HEK293T (cell line): ENCODE measurements around the gene DAD1.

Experiments used
- CTCF ChIA-PET: fragments of 350-600 bp; formaldehyde crosslinking; extraction: SDS; loops from one replicate; lab custom pipeline; 2021; ENCODE audit warnings: antibody characterized with exemption, inconsistent platforms; lab: Yijun Ruan, JAX
- POLR2A ChIA-PET: fragments of 350-600 bp; formaldehyde crosslinking; extraction: SDS; loops from one replicate; lab custom pipeline; 2020; ENCODE audit warnings: antibody characterized with exemption, inconsistent platforms; lab: Yijun Ruan, JAX
- DNase-seq: peaks from one replicate; pipeline ENCODE4 v3.0.0; 2012; ENCODE audit warnings: mixed read lengths; ENCODE audit errors: extremely low spot score
- ARNT ChIP-seq: fragments of 450-650 bp; IDR thresholded peaks from 2 replicates; pipeline ENCODE4 v1.6.1; 2017; ENCODE audit warnings: mild to moderate bottlenecking
- BHLHE40 ChIP-seq: fragments of 450-650 bp; IDR thresholded peaks from 2 replicates; pipeline ENCODE4 v1.6.1; 2016; ENCODE audit warnings: mild to moderate bottlenecking, moderate library complexity, borderline replicate concordance
- CTBP1 ChIP-seq: fragments of 450-650 bp; IDR thresholded peaks from 2 replicates; pipeline ENCODE4 v1.6.1; 2016; ENCODE audit warnings: borderline replicate concordance
- ELF4 ChIP-seq: fragments of 450-650 bp; IDR thresholded peaks from 2 replicates; pipeline ENCODE4 v1.6.1; 2017; ENCODE audit warnings: antibody characterized with exemption
- FOXA1 ChIP-seq: fragments of 450-650 bp; IDR thresholded peaks from 2 replicates; pipeline ENCODE4 v1.6.1; 2016; ENCODE audit warnings: mild to moderate bottlenecking
- FOXK2 ChIP-seq: fragments of 450-650 bp; IDR thresholded peaks from 2 replicates; pipeline ENCODE4 v1.6.1; 2016; ENCODE audit warnings: mild to moderate bottlenecking
- FOXM1 ChIP-seq: fragments of 450-650 bp; IDR thresholded peaks from 2 replicates; pipeline ENCODE4 v1.6.1; 2017; ENCODE audit warnings: mild to moderate bottlenecking, borderline replicate concordance
- HDGF ChIP-seq: fragments of 450-650 bp; IDR thresholded peaks from 2 replicates; pipeline ENCODE4 v1.6.1; 2017; ENCODE audit warnings: antibody characterized with exemption, borderline replicate concordance
- L3MBTL2 ChIP-seq: fragments of 450-650 bp; conservative IDR thresholded peaks from 2 replicates; pipeline ENCODE4 v1.6.1; 2016; ENCODE audit warnings: mild to moderate bottlenecking
- LEF1 ChIP-seq: fragments of 450-650 bp; IDR thresholded peaks from 2 replicates; pipeline ENCODE4 v1.6.1; 2017; ENCODE audit warnings: mild to moderate bottlenecking, borderline replicate concordance
- NFRKB ChIP-seq: fragments of 450-650 bp; IDR thresholded peaks from 2 replicates; pipeline ENCODE4 v1.6.1; 2016; ENCODE audit warnings: mild to moderate bottlenecking, moderate library complexity
- PKNOX1 ChIP-seq: fragments of 450-650 bp; IDR thresholded peaks from 2 replicates; pipeline ENCODE4 v1.6.1; 2016
- SP1 ChIP-seq: fragments of 450-650 bp; IDR thresholded peaks from 2 replicates; pipeline ENCODE4 v1.6.1; 2017
- SUZ12 ChIP-seq: fragments of 450-650 bp; IDR thresholded peaks from 2 replicates; pipeline ENCODE4 v1.6.1; 2016; ENCODE audit warnings: mild to moderate bottlenecking
- TARDBP ChIP-seq: fragments of 450-650 bp; IDR thresholded peaks from 2 replicates; pipeline ENCODE4 v1.6.1; 2016
- ZNF384 ChIP-seq: fragments of 450-650 bp; IDR thresholded peaks from 2 replicates; pipeline ENCODE4 v1.6.1; 2016

The DAD1 gene

GRCh38 chr14:22601456-22601855, 12.4 kb upstream of the DAD1 start:
- CTCF ChIA-PET, result no interaction called here
- TF ChIP-seq ARNT, result no peak
- TF ChIP-seq NFRKB, result no peak
- no peak for TF ChIP-seq FOXK2
- no peak for TF ChIP-seq CTBP1
- no peak for TF ChIP-seq PKNOX1
- no peak for TF ChIP-seq SUZ12
- TF ChIP-seq FOXA1, result no peak
- no peak for TF ChIP-seq LEF1
- TF ChIP-seq HDGF, result no peak
- no peak for TF ChIP-seq ZNF384
- TF ChIP-seq ELF4, result no peak
- no peak for TF ChIP-seq L3MBTL2
- no peak for TF ChIP-seq SP1
- TF ChIP-seq BHLHE40, result no peak
- TF ChIP-seq TARDBP, result no peak
- no peak for TF ChIP-seq FOXM1
- DNase-seq, result no peak
- POLR2A ChIA-PET, result interaction anchor here (1.6 kb wide), 1 partner anchor 11 kb away, joined by 4 read pairs; no protein-coding TSS in a partner anchor

- no peak for DNase-seq
- TF ChIP-seq L3MBTL2, result no peak
- TF ChIP-seq ZNF384, result no peak
- TF ChIP-seq SUZ12, result no peak
- no peak for TF ChIP-seq TARDBP
- no peak for TF ChIP-seq PKNOX1
- no peak for TF ChIP-seq HDGF
- no peak for TF ChIP-seq SP1
- TF ChIP-seq LEF1, result no peak
- TF ChIP-seq FOXM1, result no peak
- no peak for TF ChIP-seq BHLHE40
- no peak for TF ChIP-seq FOXA1
- TF ChIP-seq NFRKB, result no peak
- POLR2A ChIA-PET, result interaction anchor here (1.2 to 1.6 kb wide), 2 partner anchors 10 to 12 kb away, joined by 3 to 4 read pairs; partner anchors contain the start of gene DAD1
- CTCF ChIA-PET, result no interaction called here
Observed at GRCh38 chr14:22600027-22600426, 11.0 kb upstream of the DAD1 start.

GRCh38 chr14:22599349-22599748, 10.3 kb upstream of the DAD1 start:
- ChIA-PET POLR2A (interaction anchor here (1.2 to 3.4 kb wide), 4 partner anchors 8 to 167 kb away, joined by 4 to 45 read pairs (median 7); partner anchors contain the start of genes DAD1 and OXA1L), CTCF (interaction anchor here (1.0 to 2.3 kb wide), 3 partner anchors 8 to 59 kb away, joined by 3 to 12 read pairs (median 3); partner anchors contain the start of gene DAD1)
- DNase-seq, result no peak
- TF ChIP-seq ELF4 (no peak), FOXM1 (no peak), FOXK2 (no peak), NFRKB (no peak), BHLHE40 (no peak), ARNT (no peak), SP1 (no peak), SUZ12 (no peak), HDGF (no peak), TARDBP (no peak), CTBP1 (no peak), ZNF384 (no peak), FOXA1 (no peak), PKNOX1 (no peak), L3MBTL2 (no peak), LEF1 (no peak)

DNA sequence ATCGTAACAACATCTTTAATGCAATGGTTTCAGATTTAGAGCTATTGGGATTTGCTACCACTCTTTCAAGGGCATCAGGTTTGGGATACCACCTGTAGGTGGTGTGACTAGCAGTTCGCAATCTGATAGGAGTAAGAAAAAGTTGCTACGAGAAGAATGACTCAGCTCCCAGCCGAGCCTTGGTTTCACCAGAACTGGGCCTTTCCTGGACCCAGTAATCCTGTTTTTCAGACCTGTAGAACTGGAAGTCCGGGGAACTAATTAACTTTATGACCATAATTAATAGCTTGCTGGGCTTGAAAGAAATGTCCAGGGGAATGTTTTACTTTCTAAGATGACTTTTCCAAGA, 9.8 kb upstream of the DAD1 start:
- DNase-seq, result peak; percentile 36
- TF ChIP-seq NFRKB (no peak), FOXA1 (no peak), ELF4 (no peak), TARDBP (no peak), FOXK2 (no peak), ARNT (no peak), BHLHE40 (no peak), CTBP1 (no peak), SP1 (no peak), PKNOX1 (no peak), LEF1 (no peak), FOXM1 (no peak), ZNF384 (no peak), L3MBTL2 (no peak), HDGF (no peak)
- CTCF ChIA-PET, result interaction anchor here (0.6 to 2.3 kb wide), 4 partner anchors 9 to 940 kb away, joined by 3 to 12 read pairs (median 3); partner anchors contain the start of gene DAD1
- POLR2A ChIA-PET, result interaction anchor here (1.2 to 3.4 kb wide), 4 partner anchors 9 to 168 kb away, joined by 4 to 45 read pairs (median 7); partner anchors contain the start of genes DAD1 and OXA1L
